CD14-positive monocyte (primary cell): ENCODE measurements around the gene CELSR1. TPM values are rescaled to one million over a fixed set of nuclear protein-coding genes. Genes with fewer than 3 reads are reported as not detected.

Experiments
- DNase-seq, 3 donors: peaks; one replicate each; pipeline ENCODE4 v3.0.0-alpha.2; 2011 to 2022
- H2AFZ ChIP-seq: 2 replicates; pipeline ENCODE4 v1.6.0; 2012; ENCODE audit warnings: mild to moderate bottlenecking, low read depth, low read length, inconsistent platforms; ENCODE audit not compliant: insufficient read depth, poor library complexity, severe bottlenecking
- H3K27ac ChIP-seq, 2 donors: 1 replicate in 1 of 2; 2 replicates in 1 of 2; pipeline ENCODE4 v1.5.1; 2012 to 2013; ENCODE audit warnings: low read length in 2 of 2, control low read depth in 1 of 2, inconsistent platforms in 1 of 2, low read depth in 1 of 2, mild to moderate bottlenecking in 1 of 2
- H3K27me3 ChIP-seq, 2 donors: one replicate each; pipeline versions ENCODE4 v1.6.0 to v1.6.1; 2011 to 2013; ENCODE audit warnings: low read length in 2 of 2; ENCODE audit not compliant: control insufficient read depth in 2 of 2, insufficient read depth in 2 of 2
- H3K36me3 ChIP-seq, 2 donors: replicated peaks in 1 of 2; 1 replicate in 1 of 2; 2 replicates in 1 of 2; pipeline versions ENCODE4 v1.5.1 to v1.6.1; 2012 to 2013; ENCODE audit warnings: low read length in 2 of 2, control low read depth in 1 of 2, inconsistent platforms in 1 of 2, mild to moderate bottlenecking in 1 of 2; ENCODE audit not compliant: insufficient read depth in 2 of 2, control insufficient read depth in 1 of 2
- H3K4me1 ChIP-seq, 2 donors: 1 replicate in 1 of 2; 2 replicates in 1 of 2; pipeline versions ENCODE4 v1.5.1 to v1.6.1; 2012 to 2013; ENCODE audit warnings: low read length in 2 of 2, control low read depth in 1 of 2, inconsistent platforms in 1 of 2, mild to moderate bottlenecking in 1 of 2, moderate library complexity in 1 of 2; ENCODE audit not compliant: insufficient read depth in 2 of 2, control insufficient read depth in 1 of 2
- H3K4me2 ChIP-seq: replicated peaks from 2 replicates; pipeline ENCODE3; 2012; ENCODE audit warnings: low read length, moderate library complexity, mild to moderate bottlenecking; ENCODE audit not compliant: poor library complexity, severe bottlenecking; ENCODE audit errors: extremely low read depth
- H3K4me3 ChIP-seq, 3 experiments: fragments of 200-600 bp in 1 of 3; sonication (generic) in 1 of 3; replicated peaks in 1 of 3; 1 replicate in 2 of 3; 2 replicates in 1 of 3; pipeline ENCODE4 v1.5.1; 2011 to 2013; ENCODE audit warnings: low read length in 3 of 3, mild to moderate bottlenecking in 3 of 3, control low read depth in 2 of 3, low read depth in 2 of 3, inconsistent platforms in 1 of 3, moderate library complexity in 1 of 3
- H3K79me2 ChIP-seq: 2 replicates; pipeline ENCODE4 v1.6.0; 2012; ENCODE audit warnings: mild to moderate bottlenecking, control low read depth, inconsistent platforms, low read length, moderate library complexity; ENCODE audit not compliant: insufficient read depth
- H3K9ac ChIP-seq: 2 replicates; pipeline ENCODE4 v1.6.0; 2017; ENCODE audit warnings: low read length, mild to moderate bottlenecking; ENCODE audit not compliant: insufficient read depth, poor library complexity, severe bottlenecking
- H3K9me3 ChIP-seq, 2 donors: replicated peaks in 1 of 2; 1 replicate in 1 of 2; 2 replicates in 1 of 2; pipeline versions ENCODE4 v1.5.1 to v1.6.1; 2012 to 2013; ENCODE audit warnings: low read length in 2 of 2, control low read depth in 1 of 2; ENCODE audit not compliant: control insufficient read depth in 1 of 2, insufficient read depth in 1 of 2
- H4K20me1 ChIP-seq: 2 replicates; pipeline ENCODE4 v1.6.0; 2012; ENCODE audit warnings: mild to moderate bottlenecking, low read length, control low read depth, moderate library complexity; ENCODE audit not compliant: insufficient read depth
- H3K27ac Mint-ChIP-seq, 7 donors: one replicate each; pipeline ENCODE4 v1.8.0; 2020; ENCODE audit warnings: mild to moderate bottlenecking in 7 of 7, mixed read lengths in 7 of 7, moderate library complexity in 6 of 7, inconsistent platforms in 2 of 7
- H3K27me3 Mint-ChIP-seq, 3 donors: one replicate each; pipeline ENCODE4 v1.8.0; 2021 to 2022; ENCODE audit warnings: low read depth in 3 of 3, mild to moderate bottlenecking in 3 of 3, mixed read lengths in 3 of 3, moderate library complexity in 3 of 3, inconsistent platforms in 1 of 3
- H3K36me3 Mint-ChIP-seq, 2 donors: one replicate each; pipeline ENCODE4 v1.8.0; 2020; ENCODE audit warnings: mixed read lengths in 2 of 2, inconsistent platforms in 1 of 2, mild to moderate bottlenecking in 1 of 2
- H3K4me1 Mint-ChIP-seq: one replicate; pipeline ENCODE4 v1.8.0; 2020; ENCODE audit warnings: mild to moderate bottlenecking, mixed read lengths
- H3K4me3 Mint-ChIP-seq, 2 donors: one replicate each; pipeline ENCODE4 v1.8.0; 2020; ENCODE audit warnings: mild to moderate bottlenecking in 2 of 2, mixed read lengths in 2 of 2, moderate library complexity in 1 of 2
- H3K9me3 Mint-ChIP-seq, 7 donors: one replicate each; pipeline ENCODE4 v1.8.0; 2020 to 2022; ENCODE audit warnings: mixed read lengths in 7 of 7, mild to moderate bottlenecking in 6 of 7, moderate library complexity in 6 of 7, inconsistent platforms in 2 of 7
- WGBS: methylation state at CpG from one replicate; pipeline ENCODE4 v1.1.5; 2013; ENCODE audit warnings: missing lambda C conversion rate; ENCODE audit not compliant: insufficient coverage; 5-methylcytosine and 5-hydroxymethylcytosine counted together
- intact Hi-C, 2 donors: fragments of 100-400 bp; cut with micrococcal nuclease; formaldehyde crosslinking; loops; one replicate each; pipeline versions ENCODE4 v1.15.0 to v1.15.1; 2023
- polyA plus RNA-seq, 3 donors: library from polyadenylated mRNA; depleted of rRNA in 1 of 3; unstranded in 2 of 3; stranded (reverse) in 1 of 3; fragments of 300-500 nt in 2 of 3; fragments of >200 nt in 1 of 3; fragmentation: Illumina TruSeq in 2 of 3; gene quantifications; 1 replicate in 2 of 3; 2 replicates in 1 of 3; pipeline ENCODE4 v1.2.3, GENCODE V29; 2012 to 2021
- TF ChIP-seq, protein P1 (sequence below): fragments of 200-600 bp; IDR thresholded peaks from one replicate; pipeline ENCODE4 v1.8.0; 2022; ENCODE audit warnings: antibody characterized with exemption, mild to moderate bottlenecking

The CELSR1 gene
- polyA plus RNA-seq, 3 donors, result 0.16 TPM; not detected in 2

GRCh38 chr22:46414704-46415103, 122.7 kb downstream of the CELSR1 start:
- TF ChIP-seq, protein P1, sequence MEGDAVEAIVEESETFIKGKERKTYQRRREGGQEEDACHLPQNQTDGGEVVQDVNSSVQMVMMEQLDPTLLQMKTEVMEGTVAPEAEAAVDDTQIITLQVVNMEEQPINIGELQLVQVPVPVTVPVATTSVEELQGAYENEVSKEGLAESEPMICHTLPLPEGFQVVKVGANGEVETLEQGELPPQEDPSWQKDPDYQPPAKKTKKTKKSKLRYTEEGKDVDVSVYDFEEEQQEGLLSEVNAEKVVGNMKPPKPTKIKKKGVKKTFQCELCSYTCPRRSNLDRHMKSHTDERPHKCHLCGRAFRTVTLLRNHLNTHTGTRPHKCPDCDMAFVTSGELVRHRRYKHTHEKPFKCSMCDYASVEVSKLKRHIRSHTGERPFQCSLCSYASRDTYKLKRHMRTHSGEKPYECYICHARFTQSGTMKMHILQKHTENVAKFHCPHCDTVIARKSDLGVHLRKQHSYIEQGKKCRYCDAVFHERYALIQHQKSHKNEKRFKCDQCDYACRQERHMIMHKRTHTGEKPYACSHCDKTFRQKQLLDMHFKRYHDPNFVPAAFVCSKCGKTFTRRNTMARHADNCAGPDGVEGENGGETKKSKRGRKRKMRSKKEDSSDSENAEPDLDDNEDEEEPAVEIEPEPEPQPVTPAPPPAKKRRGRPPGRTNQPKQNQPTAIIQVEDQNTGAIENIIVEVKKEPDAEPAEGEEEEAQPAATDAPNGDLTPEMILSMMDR, result no peak
- 63% methylated on average over 7 of the region's 19 CpGs for WGBS
- no peaks in the 10 kb centered on the region for H3K27me3 ChIP-seq
- no peak for DNase-seq
- no peaks in the 10 kb centered on the region for H3K9me3 ChIP-seq
- H3K27ac ChIP-seq, result no peak overlapping the region
- no peaks in the 10 kb centered on the region for H3K36me3 ChIP-seq
- Mint-ChIP-seq H3K9me3 (no peaks in the 10 kb centered on the region), H3K27me3 (peaks cover 0 to 3% (median 0%) of the 10 kb centered on the region in 3 donors), H3K27ac (no peak overlapping the region), H3K36me3 (no peaks in the 10 kb centered on the region), H3K4me1 (no peaks in the 10 kb centered on the region), H3K4me3 (no peak overlapping the region)
- H3K4me3 ChIP-seq, result no peak overlapping the region
- H2AFZ ChIP-seq, result no peak overlapping the region
- no peaks in the 10 kb centered on the region for H4K20me1 ChIP-seq
- intact Hi-C loops, result no loop called here
- no peak overlapping the region for H3K4me2 ChIP-seq
- H3K9ac ChIP-seq, result no peak overlapping the region
- no peaks in the 10 kb centered on the region for H3K79me2 ChIP-seq
- no peaks in the 10 kb centered on the region for H3K4me1 ChIP-seq

- no peak for DNase-seq
- Mint-ChIP-seq H3K4me3 (no peak overlapping the region), H3K36me3 (no peaks in the 10 kb centered on the region), H3K27me3 (peaks cover 0 to 3% (median 0%) of the 10 kb centered on the region in 3 donors), H3K27ac (no peak overlapping the region), H3K9me3 (no peaks in the 10 kb centered on the region), H3K4me1 (no peaks in the 10 kb centered on the region)
- intact Hi-C loops, result no loop called here
- H3K79me2 ChIP-seq, result no peaks in the 10 kb centered on the region
- no peak overlapping the region for H3K4me2 ChIP-seq
- H3K9me3 ChIP-seq, result no peaks in the 10 kb centered on the region
- TF ChIP-seq, protein P1, result no peak
- H3K36me3 ChIP-seq, result no peaks in the 10 kb centered on the region
- H3K4me1 ChIP-seq, result no peaks in the 10 kb centered on the region
- H3K9ac ChIP-seq, result no peak overlapping the region
- H3K27ac ChIP-seq, result no peak overlapping the region
- 92% methylated on average over 16 of the region's 23 CpGs for WGBS
- no peak overlapping the region for H3K4me3 ChIP-seq
- H4K20me1 ChIP-seq, result no peaks in the 10 kb centered on the region
- H3K27me3 ChIP-seq, result no peaks in the 10 kb centered on the region
- H2AFZ ChIP-seq, result no peak overlapping the region
These were observed 123.6 kb downstream of the CELSR1 start for GRCh38 chr22:46413725-46414379.
